Measurements from ENCODE around the gene HSPB7. TPM values are rescaled to one million over a fixed set of nuclear protein-coding genes. Genes with fewer than 3 reads are reported as not detected.
"Not testable (repeated sequence)": the region's sequence is repeated elsewhere in the genome, so short reads cannot be mapped to it uniquely, and the experiment has no call there.

HSPB7 gene
- total RNA-seq, 2 experiments from 2014 or later, result not detected

- no peak overlapping the region for H3K4me3 Mint-ChIP-seq
- CTCF ChIA-PET, result no interaction called here
- intact Hi-C loops (cut with micrococcal nuclease), result no loop called here
- H3K27me3 Mint-ChIP-seq, result no peaks in the 10 kb centered on the region
- DNase-seq, result no peak
- H3K9me3 Mint-ChIP-seq, result peaks cover 10% of the 10 kb centered on the region
- H3K27ac Mint-ChIP-seq, result no peak overlapping the region
- POLR2A ChIA-PET, result no interaction called here
- H3K36me3 Mint-ChIP-seq, result no peaks in the 10 kb centered on the region
- peaks cover 25% of the 10 kb centered on the region for H3K4me1 Mint-ChIP-seq (ENCODE audit: low read depth)
Observed at GRCh38 chr1:15981679-15982078, 36.2 kb downstream of the HSPB7 start.

- CTCF ChIA-PET, result interaction anchor here (1.0 kb wide), 1 partner anchor 29 kb away, joined by 3 read pairs; no protein-coding TSS in a partner anchor
- H3K4me1 Mint-ChIP-seq (ENCODE audit: low read depth), result peaks cover 26% of the 10 kb centered on the region
- H3K27me3 Mint-ChIP-seq, POLR2A ChIA-PET, H3K4me3 Mint-ChIP-seq, H3K36me3 Mint-ChIP-seq, H3K9me3 Mint-ChIP-seq, H3K27ac Mint-ChIP-seq, DNase-seq: not testable (repeated sequence)
- intact Hi-C loops (cut with micrococcal nuclease), result loop anchor here (5.0 kb wide), 1 partner anchor 389 kb away; the partner anchor contains the start of gene SZRD1
Observed at GRCh38 chr1:15977947-15978346, 39.9 kb downstream of the HSPB7 start.

- ChIA-PET POLR2A (interaction anchor here (1.1 to 3.4 kb wide), 16 partner anchors 10 to 161 kb away, joined by 3 to 63 read pairs (median 5); partner anchors contain the start of gene SPEN), CTCF (interaction anchor here (0.9 to 2.2 kb wide), 9 partner anchors 10 to 184 kb away, joined by 3 to 13 read pairs (median 4); no protein-coding TSS in a partner anchor)
- peak; percentile 97 for DNase-seq
- Mint-ChIP-seq H3K4me3 (peak within 1 kb of the TSS; percentile 87), H3K27me3 (no peaks in the 10 kb centered on the region), H3K4me1 (ENCODE audit: low read depth) (peaks cover 38% of the 10 kb centered on the region), H3K36me3 (peaks cover 20% of the 10 kb centered on the region), H3K27ac (peak within 1 kb of the TSS; percentile 94), H3K9me3 (no peaks in the 10 kb centered on the region)
- intact Hi-C loops (cut with micrococcal nuclease), result loop anchor here (1.0 to 5.0 kb wide), 5 partner anchors 10 to 391 kb away; partner anchors contain the start of genes SPEN and SZRD1
Observed at GRCh38 chr1:15975805-15976680, 41.8 kb downstream of the HSPB7 start, which contains the start of gene ZBTB17. TSS of gene ZBTB17 (minus strand) at chr1:15976101. CDS start at chr1:15948495, 27,606 bp downstream.

- Mint-ChIP-seq H3K4me3 (peak overlapping the region; percentile 87), H3K27ac (peak overlapping the region; percentile 94), H3K4me1 (ENCODE audit: low read depth) (peaks cover 42% of the 10 kb centered on the region), H3K27me3 (no peaks in the 10 kb centered on the region), H3K36me3 (peaks cover 24% of the 10 kb centered on the region), H3K9me3 (no peaks in the 10 kb centered on the region)
- peak; percentile 84 for DNase-seq
- POLR2A ChIA-PET, result interaction anchor here (1.0 to 3.4 kb wide), 16 partner anchors 10 to 160 kb away, joined by 3 to 63 read pairs (median 5); partner anchors contain the start of gene SPEN
- CTCF ChIA-PET, result interaction anchor here (0.8 to 2.2 kb wide), 11 partner anchors 9 to 184 kb away, joined by 3 to 13 read pairs (median 4); no protein-coding TSS in a partner anchor
- intact Hi-C loops (cut with micrococcal nuclease), result loop anchor here (1.0 to 5.0 kb wide), 3 partner anchors 9 to 392 kb away; partner anchors contain the start of gene SZRD1
Observed at GRCh38 chr1:15975358-15975804, 42.5 kb downstream of the HSPB7 start.

GRCh38 chr1:15974855-15975254 is 43.0 kb downstream of the HSPB7 start:
- peaks cover 47% of the 10 kb centered on the region for H3K4me1 Mint-ChIP-seq (ENCODE audit: low read depth)

GRCh38 chr1:15973772-15974171 is 44.1 kb downstream of the HSPB7 start:
- DNase-seq, result peak; percentile 6
- H3K27me3 Mint-ChIP-seq, result no peaks in the 10 kb centered on the region
- intact Hi-C loops (cut with micrococcal nuclease), result no loop called here
- POLR2A ChIA-PET, result interaction anchor here (1.5 kb wide), 1 partner anchor 32 kb away, joined by 3 read pairs; no protein-coding TSS in a partner anchor
- H3K36me3 Mint-ChIP-seq, result peaks cover 38% of the 10 kb centered on the region
- peaks cover 51% of the 10 kb centered on the region for H3K4me1 Mint-ChIP-seq (ENCODE audit: low read depth)
- H3K4me3 Mint-ChIP-seq, result no peak overlapping the region
- peak overlapping the region; percentile 0 for H3K27ac Mint-ChIP-seq
- H3K9me3 Mint-ChIP-seq, result no peaks in the 10 kb centered on the region
- CTCF ChIA-PET, result no interaction called here

More at GRCh38 chr1:15974855-15975254, 43.0 kb downstream of the HSPB7 start:
- intact Hi-C loops (cut with micrococcal nuclease), result loop anchor here (1.0 to 5.0 kb wide), 3 partner anchors 9 to 392 kb away; partner anchors contain the start of gene SZRD1
- ChIA-PET POLR2A (interaction anchor here (1.0 to 3.4 kb wide), 13 partner anchors 9 to 160 kb away, joined by 3 to 63 read pairs (median 7); partner anchors contain the start of gene SPEN), CTCF (interaction anchor here (0.7 to 2.2 kb wide), 9 partner anchors 9 to 183 kb away, joined by 3 to 13 read pairs (median 4); no protein-coding TSS in a partner anchor)
- peak overlapping the region; percentile 94 for H3K27ac Mint-ChIP-seq
- H3K4me3 Mint-ChIP-seq, result peak overlapping the region; percentile 87
- no peaks in the 10 kb centered on the region for H3K9me3 Mint-ChIP-seq
- DNase-seq, result peak; percentile 68
- H3K36me3 Mint-ChIP-seq, result peaks cover 30% of the 10 kb centered on the region
- H3K27me3 Mint-ChIP-seq, result no peaks in the 10 kb centered on the region

- H3K36me3 Mint-ChIP-seq, result peaks cover 46% of the 10 kb centered on the region
- ChIA-PET POLR2A (interaction anchor here (0.5 to 1.5 kb wide), 2 partner anchors 31 to 125 kb away, joined by 3 read pairs; partner anchors contain the start of gene SPEN), CTCF (interaction anchor here (0.6 kb wide), 1 partner anchor 47 kb away, joined by 4 read pairs; no protein-coding TSS in a partner anchor)
- H3K27me3 Mint-ChIP-seq, result no peaks in the 10 kb centered on the region
- DNase-seq, result no peak
- H3K4me3 Mint-ChIP-seq, result no peak overlapping the region
- H3K9me3 Mint-ChIP-seq, result no peaks in the 10 kb centered on the region
- no peak overlapping the region for H3K27ac Mint-ChIP-seq
- intact Hi-C loops (cut with micrococcal nuclease), result no loop called here
- H3K4me1 Mint-ChIP-seq (ENCODE audit: low read depth), result peaks cover 64% of the 10 kb centered on the region
Observed at GRCh38 chr1:15972409-15972808, 45.4 kb downstream of the HSPB7 start.

- Mint-ChIP-seq H3K27me3 (no peaks in the 10 kb centered on the region), H3K36me3 (peaks cover 48% of the 10 kb centered on the region), H3K9me3 (no peaks in the 10 kb centered on the region), H3K4me3 (no peak overlapping the region), H3K4me1 (ENCODE audit: low read depth) (peaks cover 70% of the 10 kb centered on the region), H3K27ac (no peak overlapping the region)
- intact Hi-C loops (cut with micrococcal nuclease), result no loop called here
- POLR2A ChIA-PET, result no interaction called here
- CTCF ChIA-PET, result no interaction called here
- no peak for DNase-seq
Observed at GRCh38 chr1:15970911-15971310, 46.9 kb downstream of the HSPB7 start.

- intact Hi-C loops (cut with micrococcal nuclease), result loop anchor here (5.0 kb wide), 2 partner anchors 352 to 442 kb away; partner anchors contain the start of genes DDI2 and DNAJC16
- peaks cover 47% of the 10 kb centered on the region for H3K36me3 Mint-ChIP-seq
- CTCF ChIA-PET, result interaction anchor here (1.1 kb wide), 1 partner anchor 13 kb away, joined by 3 read pairs; no protein-coding TSS in a partner anchor
- H3K4me1 Mint-ChIP-seq (ENCODE audit: low read depth), result peaks cover 79% of the 10 kb centered on the region
- no peaks in the 10 kb centered on the region for H3K27me3 Mint-ChIP-seq
- POLR2A ChIA-PET, result interaction anchor here (1.2 to 1.5 kb wide), 2 partner anchors 27 to 122 kb away, joined by 3 to 4 read pairs; partner anchors contain the start of gene SPEN
- H3K27ac Mint-ChIP-seq, result no peak overlapping the region
- H3K4me3 Mint-ChIP-seq, result no peak overlapping the region
- no peaks in the 10 kb centered on the region for H3K9me3 Mint-ChIP-seq
- no peak for DNase-seq
Observed at GRCh38 chr1:15969321-15969880, 48.4 kb downstream of the HSPB7 start.

- H3K27ac Mint-ChIP-seq, result peak overlapping the region; percentile 52
- no peak for DNase-seq
- CTCF ChIA-PET, result no interaction called here
- H3K36me3 Mint-ChIP-seq, result peaks cover 43% of the 10 kb centered on the region
- POLR2A ChIA-PET, result interaction anchor here (1.5 kb wide), 1 partner anchor 26 kb away, joined by 3 read pairs; no protein-coding TSS in a partner anchor
- H3K9me3 Mint-ChIP-seq, result no peaks in the 10 kb centered on the region
- intact Hi-C loops (cut with micrococcal nuclease), result loop anchor here (5.0 kb wide), 2 partner anchors 351 to 441 kb away; partner anchors contain the start of genes DDI2 and DNAJC16
- no peak overlapping the region for H3K4me3 Mint-ChIP-seq
- H3K27me3 Mint-ChIP-seq, result no peaks in the 10 kb centered on the region
- peaks cover 80% of the 10 kb centered on the region for H3K4me1 Mint-ChIP-seq (ENCODE audit: low read depth)
Observed at GRCh38 chr1:15968172-15968571, 49.7 kb downstream of the HSPB7 start.

- Mint-ChIP-seq H3K36me3 (peaks cover 31% of the 10 kb centered on the region), H3K27me3 (no peaks in the 10 kb centered on the region), H3K9me3 (no peaks in the 10 kb centered on the region), H3K27ac (peak overlapping the region; percentile 100), H3K4me3 (no peak overlapping the region), H3K4me1 (ENCODE audit: low read depth) (peaks cover 80% of the 10 kb centered on the region)
- ChIA-PET CTCF (interaction anchor here (1.9 kb wide), 1 partner anchor 9 kb away, joined by 13 read pairs; the partner anchor contains the start of gene ZBTB17), POLR2A (interaction anchor here (1.5 to 6.8 kb wide), 2 partner anchors 16 to 133 kb away, joined by 11 to 95 read pairs; no protein-coding TSS in a partner anchor)
- intact Hi-C loops (cut with micrococcal nuclease), result loop anchor here (1.0 to 5.0 kb wide), 7 partner anchors 8 to 440 kb away; partner anchors contain the start of genes DDI2 and DNAJC16
- no peak for DNase-seq
Observed at GRCh38 chr1:15966956-15967344, 50.9 kb downstream of the HSPB7 start.

All from activated CD4-positive, alpha-beta memory T cell treated with anti-CD3 and anti-CD28 coated beads for 36 hours (primary cell).